22Rv1 (cell line): Measurements from ENCODE around the gene ADGRD1.

Source experiments
- H3K27ac ChIP-seq: fragments of 450-650 bp; 2 replicates; pipeline ENCODE4 v1.5.1; 2017
- ZFX ChIP-seq: fragments of 450-650 bp; IDR thresholded peaks from 2 replicates; pipeline ENCODE4 v1.6.1; 2017; ENCODE audit warnings: antibody characterized with exemption, borderline replicate concordance
- TF ChIP-seq, protein P1 (sequence below): fragments of 450-650 bp; IDR thresholded peaks from 2 replicates; pipeline ENCODE4 v1.5.1; 2017; ENCODE audit warnings: mild to moderate bottlenecking

Gene ADGRD1

GRCh38 chr12:130938186-130938585, 15.5 kb upstream of the ADGRD1 start:
- TF ChIP-seq, protein P1, sequence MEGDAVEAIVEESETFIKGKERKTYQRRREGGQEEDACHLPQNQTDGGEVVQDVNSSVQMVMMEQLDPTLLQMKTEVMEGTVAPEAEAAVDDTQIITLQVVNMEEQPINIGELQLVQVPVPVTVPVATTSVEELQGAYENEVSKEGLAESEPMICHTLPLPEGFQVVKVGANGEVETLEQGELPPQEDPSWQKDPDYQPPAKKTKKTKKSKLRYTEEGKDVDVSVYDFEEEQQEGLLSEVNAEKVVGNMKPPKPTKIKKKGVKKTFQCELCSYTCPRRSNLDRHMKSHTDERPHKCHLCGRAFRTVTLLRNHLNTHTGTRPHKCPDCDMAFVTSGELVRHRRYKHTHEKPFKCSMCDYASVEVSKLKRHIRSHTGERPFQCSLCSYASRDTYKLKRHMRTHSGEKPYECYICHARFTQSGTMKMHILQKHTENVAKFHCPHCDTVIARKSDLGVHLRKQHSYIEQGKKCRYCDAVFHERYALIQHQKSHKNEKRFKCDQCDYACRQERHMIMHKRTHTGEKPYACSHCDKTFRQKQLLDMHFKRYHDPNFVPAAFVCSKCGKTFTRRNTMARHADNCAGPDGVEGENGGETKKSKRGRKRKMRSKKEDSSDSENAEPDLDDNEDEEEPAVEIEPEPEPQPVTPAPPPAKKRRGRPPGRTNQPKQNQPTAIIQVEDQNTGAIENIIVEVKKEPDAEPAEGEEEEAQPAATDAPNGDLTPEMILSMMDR = no peak
- no peak for TF ChIP-seq ZFX
- H3K27ac ChIP-seq = no peak overlapping the region

DNA sequence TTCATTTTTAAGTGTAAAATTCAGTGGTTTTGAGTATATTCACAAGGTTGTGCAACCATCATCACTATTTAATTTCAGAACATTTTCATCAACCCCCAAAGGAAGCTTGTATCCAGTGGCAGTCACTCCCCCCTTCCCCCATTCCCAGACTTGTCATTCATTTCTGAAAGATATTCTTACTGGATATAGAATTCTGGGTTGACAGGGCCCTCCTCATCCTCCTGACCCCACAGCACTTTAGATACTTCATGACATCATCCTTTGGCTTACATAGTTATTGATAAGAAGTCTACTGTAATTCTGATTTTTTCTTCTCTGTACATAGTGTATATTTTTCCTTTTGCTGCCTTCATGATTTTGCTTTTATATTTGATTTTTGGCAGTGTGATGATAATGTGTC, 8.8 kb upstream of the ADGRD1 start:
- H3K27ac ChIP-seq = no peak overlapping the region
- no peak for TF ChIP-seq ZFX
- TF ChIP-seq, protein P1 = no peak

- no peak overlapping the region for H3K27ac ChIP-seq
- TF ChIP-seq, protein P1 = no peak
- no peak for TF ChIP-seq ZFX
Measured at GRCh38 chr12:130945786-130946492, 7.8 kb upstream of the ADGRD1 start.

GRCh38 chr12:130947028-130947613, 6.6 kb upstream of the ADGRD1 start:
- no peak overlapping the region for H3K27ac ChIP-seq
- no peak for TF ChIP-seq ZFX
- TF ChIP-seq, protein P1 = no peak

- no peak for TF ChIP-seq ZFX
- TF ChIP-seq, protein P1 = no peak
- H3K27ac ChIP-seq = no peak overlapping the region
Measured at GRCh38 chr12:130948136-130948535, 5.6 kb upstream of the ADGRD1 start.

GRCh38 chr12:130948751-130949150, 5.0 kb upstream of the ADGRD1 start:
- no peak for TF ChIP-seq ZFX
- TF ChIP-seq, protein P1 = no peak
- no peak overlapping the region for H3K27ac ChIP-seq

- TF ChIP-seq ZFX = no peak
- TF ChIP-seq, protein P1 = no peak
- no peak overlapping the region for H3K27ac ChIP-seq
Measured at GRCh38 chr12:130949806-130950205, 3.9 kb upstream of the ADGRD1 start.
